ENCODE measurements around the gene ODC1.

The ODC1 gene

GRCh38 chr2:10413503-10413902 is 34.6 kb downstream of the ODC1 start:
- no peak for DNase-seq

GRCh38 chr2:10412380-10412779 is 35.7 kb downstream of the ODC1 start:
- no peak for DNase-seq

- DNase-seq = no peak
These were observed 36.6 kb downstream of the ODC1 start for GRCh38 chr2:10411557-10411956.

GRCh38 chr2:10410823-10411437 is 37.2 kb downstream of the ODC1 start:
- no peak for DNase-seq

- DNase-seq = no peak
These were observed 37.9 kb downstream of the ODC1 start for GRCh38 chr2:10410001-10410822.

- DNase-seq = peak; percentile 91
These were observed 39.2 kb downstream of the ODC1 start for GRCh38 chr2:10408649-10409579.

- peak; percentile 76 for DNase-seq
These were observed 40.1 kb downstream of the ODC1 start for GRCh38 chr2:10407841-10408648.

GRCh38 chr2:10407432-10407831 is 40.7 kb downstream of the ODC1 start:
- no peak for DNase-seq

GRCh38 chr2:10406491-10407188 is 41.5 kb downstream of the ODC1 start:
- no peak for DNase-seq

GRCh38 chr2:10406016-10406415 is 42.1 kb downstream of the ODC1 start:
- DNase-seq = no peak

- DNase-seq = no peak
These were observed 42.7 kb downstream of the ODC1 start for GRCh38 chr2:10405448-10405847.

- DNase-seq = no peak
These were observed 43.6 kb downstream of the ODC1 start for GRCh38 chr2:10404324-10405143.

GRCh38 chr2:10402653-10403215 is 45.4 kb downstream of the ODC1 start:
- no peak for DNase-seq

- no peak for DNase-seq
These were observed 46.0 kb downstream of the ODC1 start for GRCh38 chr2:10402062-10402585.

- DNase-seq = no peak
These were observed 46.9 kb downstream of the ODC1 start for GRCh38 chr2:10400978-10401951.

- DNase-seq = peak; percentile 81
These were observed 47.6 kb downstream of the ODC1 start for GRCh38 chr2:10400568-10400977.

- DNase-seq = no peak
These were observed 48.1 kb downstream of the ODC1 start for GRCh38 chr2:10400002-10400401.

- no peak for DNase-seq
These were observed 48.8 kb downstream of the ODC1 start for GRCh38 chr2:10399358-10399757.

- DNase-seq = no peak
These were observed 49.6 kb downstream of the ODC1 start for GRCh38 chr2:10398496-10398895.
